ENCODE data around the gene CDYL.

GRCh38 chr6:4943716-4944115 lies 167.5 kb downstream of the CDYL start:
- TF ChIP-seq EP300 (IDR thresholded peaks at IDR 0.05) (no peak), CTCF (IDR thresholded peaks at IDR 0.05) (no peak), POLR2A (IDR thresholded peaks at IDR 0.05) (no peak)

Measured in ovary (tissue), 3 donors.